Upper lobe of left lung (tissue), 6 donors: ENCODE data around the gene EFNA2. TPM values are rescaled to one million over a fixed set of nuclear protein-coding genes. Genes with fewer than 3 reads are reported as not detected.
"Not testable (repeated sequence)": the region's sequence is repeated elsewhere in the genome, so short reads cannot be mapped to it uniquely, and the experiment has no call there.

Experiments
- ATAC-seq, 2 donors: fragments of 200-7000 bp; cut with Tn5 transposase; one replicate each; pipeline ENCODE4 v1.9.1; 2022; ENCODE audit warnings: mild to moderate bottlenecking in 2 of 2, moderate library complexity in 2 of 2; ENCODE audit not compliant: low FRiP score in 2 of 2
- DNase-seq, 2 donors: peaks; one replicate each; pipeline ENCODE4 v3.0.0-alpha.2; 2019 to 2020
- H3K27ac ChIP-seq, 4 donors: fragments of 200-600 bp; sonication (generic); one replicate each; pipeline ENCODE4 v1.5.1; 2016 to 2019
- H3K27me3 ChIP-seq, 4 donors: fragments of 200-600 bp; sonication (generic); one replicate each; pipeline ENCODE4 v1.5.1; 2017 to 2019
- H3K36me3 ChIP-seq, 4 donors: fragments of 200-600 bp; sonication (generic); one replicate each; pipeline ENCODE4 v1.5.1; 2016 to 2019
- H3K4me1 ChIP-seq, 4 donors: fragments of 200-600 bp; sonication (generic); one replicate each; pipeline ENCODE4 v1.5.1; 2018 to 2019
- H3K4me3 ChIP-seq, 4 donors: fragments of 200-600 bp; sonication (generic); one replicate each; pipeline ENCODE4 v1.5.1; 2017 to 2019; ENCODE audit warnings: mild to moderate bottlenecking in 2 of 4, moderate library complexity in 1 of 4
- H3K9me3 ChIP-seq, 4 donors: fragments of 200-600 bp; sonication (generic); one replicate each; pipeline ENCODE4 v1.5.1; 2018 to 2019
- CTCF ChIP-seq, 6 experiments: fragments of 450-650 bp in 4 of 6; fragments of 200-600 bp in 2 of 6; sonication (generic) in 2 of 6; IDR thresholded peaks; one replicate each; pipeline ENCODE4 v1.5.1; 2016 to 2019; ENCODE audit warnings: antibody characterized with exemption in 6 of 6
- EP300 ChIP-seq, 4 donors: sonication (generic); formaldehyde crosslinking; IDR thresholded peaks; one replicate each; pipeline ENCODE4 v1.5.1; 2017; ENCODE audit warnings: antibody characterized with exemption in 4 of 4, control low read depth in 2 of 4
- POLR2A ChIP-seq, 4 donors: fragments of 450-650 bp; IDR thresholded peaks; one replicate each; pipeline ENCODE4 v1.5.1; 2016 to 2017; ENCODE audit warnings: antibody characterized with exemption in 4 of 4, mild to moderate bottlenecking in 2 of 4
- POLR2AphosphoS5 ChIP-seq, 2 donors: sonication (generic); formaldehyde crosslinking; IDR thresholded peaks; one replicate each; pipeline ENCODE4 v1.5.1; 2017; ENCODE audit warnings: antibody characterized with exemption in 2 of 2
- WGBS, 2 donors: methylation state at CpG; one replicate each; pipeline ENCODE4 v1.1.5; 2017 to 2018; 5-methylcytosine and 5-hydroxymethylcytosine counted together
- total RNA-seq, 6 donors: library from RNA; depleted of rRNA in 4 of 6; stranded (reverse); fragments of >200 nt in 4 of 6; gene quantifications; one replicate each; pipeline versions ENCODE4 v1.1.0 to v1.2.1, GENCODE V29; 2016 to 2021
- donor health status: DM: no; HTN: no; CAD: no; lungs with moderate emphysema.
- donor health status: DM: no; HTN: yes; CAD: no; lungs with severe emphysema.

The EFNA2 gene
- total RNA-seq, 6 donors from 2014 or later: not detected

DNA sequence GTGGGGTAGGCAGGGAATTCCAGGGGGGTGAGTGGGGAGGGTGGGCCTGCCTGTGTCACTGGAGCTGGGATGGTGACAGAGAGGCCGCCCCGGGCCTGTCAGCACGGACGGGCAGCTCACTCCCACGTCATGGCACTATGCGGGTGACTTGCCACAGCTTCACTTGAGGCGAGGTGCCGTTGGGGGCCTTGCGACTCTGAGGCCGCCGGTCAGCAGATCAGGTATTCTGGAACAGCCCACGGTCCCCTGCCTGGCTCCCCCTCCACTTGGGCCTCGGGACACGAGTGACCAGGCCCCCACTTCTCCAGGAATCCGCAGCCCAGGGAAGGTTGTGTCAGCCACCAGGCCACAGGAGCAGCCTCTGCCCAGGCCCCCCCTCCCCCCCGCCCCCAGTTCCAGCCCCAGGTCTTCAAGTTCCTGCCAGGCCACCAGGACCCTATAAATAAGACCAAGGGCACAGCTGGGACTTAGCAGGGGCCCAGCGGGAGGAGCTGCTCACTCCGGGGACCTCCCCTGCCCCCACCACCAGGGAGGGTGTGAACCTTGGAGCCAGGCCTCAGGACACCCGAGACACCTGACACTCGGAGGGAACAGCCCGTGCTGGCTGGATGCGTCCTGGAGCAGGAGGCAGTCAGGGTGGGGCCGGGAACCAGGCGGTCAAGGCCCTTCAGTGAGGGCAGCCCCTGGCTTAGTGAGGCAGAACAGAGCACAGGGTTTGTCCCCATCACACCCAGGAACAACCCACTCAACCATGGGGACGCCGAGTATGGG is 40.0 kb upstream of the EFNA2 start:
- no peaks in the 10 kb centered on the region for H3K27me3 ChIP-seq
- no peak for ATAC-seq
- H3K9me3 ChIP-seq: no peaks in the 10 kb centered on the region
- peak; percentile 79 to 88 for DNase-seq
- peaks cover 64 to 69% (median 67%) of the 10 kb centered on the region in 4 donors for H3K4me1 ChIP-seq
- H3K27ac ChIP-seq: peak overlapping the region; percentile 84 to 100 (median 90)
- peaks cover 0 to 11% (median 5%) of the 10 kb centered on the region in 4 donors for H3K36me3 ChIP-seq
- TF ChIP-seq POLR2A (IDR thresholded peaks at IDR 0.05) (peak in 1 of 4 donors; percentile 27), POLR2AphosphoS5 (IDR thresholded peaks at IDR 0.05) (peak; percentile 30 to 81), EP300 (IDR thresholded peaks at IDR 0.05) (peak in 1 of 4 donors; percentile 57), CTCF (IDR thresholded peaks at IDR 0.05) (no peak)
- peak overlapping the region in 2 of 4 donors; percentile 27 to 39 for H3K4me3 ChIP-seq
- 60 to 71% methylated on average over 2 to 25 of the region's 26 CpGs for WGBS, 2 donors

DNA sequence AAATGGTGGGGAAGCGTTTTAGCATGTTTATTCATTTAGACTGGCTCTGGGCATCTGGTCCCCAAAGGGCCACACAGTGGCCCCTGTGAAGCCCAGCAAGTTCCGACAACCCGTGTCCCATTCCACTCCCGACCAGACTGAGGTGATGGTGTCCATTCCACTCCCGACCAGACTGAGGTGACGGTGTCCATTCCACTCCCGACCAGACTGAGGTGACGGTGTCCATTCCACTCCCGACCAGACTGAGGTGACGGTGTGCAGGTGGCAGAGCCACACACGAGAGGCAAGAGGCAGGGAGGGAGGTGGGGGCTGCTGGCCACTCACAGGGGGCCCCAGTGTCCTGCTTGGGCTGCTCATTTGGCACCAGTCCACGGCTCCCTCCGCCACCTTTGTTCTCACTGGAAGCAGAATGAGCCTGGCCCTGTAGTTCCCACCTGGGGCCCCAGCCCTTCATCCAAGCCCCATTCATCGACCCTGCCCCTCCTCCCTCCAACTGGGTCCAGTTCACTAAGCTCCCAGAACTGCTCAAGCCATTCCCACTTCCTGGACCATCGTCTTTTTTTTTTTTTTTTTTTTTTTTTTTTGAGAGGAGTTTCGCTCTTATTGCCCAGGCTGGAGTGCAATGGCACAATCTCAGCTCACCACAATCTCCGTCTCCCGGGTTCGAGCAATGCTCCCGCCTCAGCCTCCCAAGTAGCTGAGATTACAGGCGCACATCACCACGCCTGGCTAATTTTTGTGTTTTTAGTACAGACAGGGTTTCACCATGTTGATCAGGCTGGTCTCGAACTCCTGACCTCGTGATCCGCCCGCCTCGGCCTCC is 39.2 kb upstream of the EFNA2 start:
- not testable (repeated sequence) for H3K9me3 ChIP-seq, H3K27me3 ChIP-seq, ATAC-seq, H3K4me3 ChIP-seq
- peak in 1 of 6 experiments; percentile 5 for TF ChIP-seq CTCF (IDR thresholded peaks at IDR 0.05)
- Histone ChIP-seq H3K36me3 (peaks cover 0 to 19% (median 10%) of the 10 kb centered on the region in 4 donors), H3K27ac (peak overlapping the region; percentile 84 to 100 (median 90)), H3K4me1 (peaks cover 56 to 63% (median 60%) of the 10 kb centered on the region in 4 donors)
- 77 to 78% methylated on average over 20 to 23 of the region's 27 CpGs for WGBS, 2 donors
- DNase-seq: peak in 1 of 2 donors; percentile 26

DNA sequence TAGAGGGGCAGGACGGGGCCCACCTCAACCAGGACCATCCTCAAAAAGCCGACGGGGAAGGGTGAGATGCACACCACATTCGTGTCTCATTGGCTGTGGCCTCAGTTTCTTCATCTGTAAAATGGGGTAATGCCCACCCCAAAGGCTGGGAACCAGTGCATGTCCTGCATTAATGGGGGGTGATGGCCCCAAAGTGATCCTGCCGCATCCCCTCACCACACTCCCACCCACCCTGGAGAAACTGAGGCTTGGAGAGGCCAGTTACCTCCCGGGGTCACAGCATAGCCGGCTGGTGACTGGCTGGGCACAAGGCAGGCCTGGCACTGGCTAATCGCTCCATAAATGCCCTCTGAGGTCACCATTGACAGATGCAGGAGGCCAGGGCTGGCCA is 37.9 kb upstream of the EFNA2 start:
- Histone ChIP-seq H3K4me3 (peak overlapping the region; percentile 54 to 97 (median 82)), H3K4me1 (peaks cover 51 to 64% (median 58%) of the 10 kb centered on the region in 4 donors)
- 69 to 90% methylated on average over 4 to 7 of the region's 8 CpGs for WGBS, 2 donors

More for the DNA sequence above, 37.9 kb upstream of the EFNA2 start:
- TF ChIP-seq EP300 (IDR thresholded peaks at IDR 0.05): no peak
- no peak for TF ChIP-seq CTCF (IDR thresholded peaks at IDR 0.05)
- TF ChIP-seq POLR2AphosphoS5 (IDR thresholded peaks at IDR 0.05): peak in 1 of 2 donors; percentile 6
- no peak for TF ChIP-seq POLR2A (IDR thresholded peaks at IDR 0.05)
- DNase-seq (no peak), ATAC-seq (no peak)
- Histone ChIP-seq H3K27me3 (no peaks in the 10 kb centered on the region), H3K9me3 (peaks cover 0 to 4% (median 0%) of the 10 kb centered on the region in 4 donors), H3K27ac (peak overlapping the region; percentile 99 to 100 (median 100)), H3K36me3 (peaks cover 0 to 25% (median 15%) of the 10 kb centered on the region in 4 donors)
